Measurements from ENCODE around the gene HTR1D.
A peak's percentile ranks its signal among the peaks of the same experiment; 100 is the strongest.

HTR1D gene

DNA sequence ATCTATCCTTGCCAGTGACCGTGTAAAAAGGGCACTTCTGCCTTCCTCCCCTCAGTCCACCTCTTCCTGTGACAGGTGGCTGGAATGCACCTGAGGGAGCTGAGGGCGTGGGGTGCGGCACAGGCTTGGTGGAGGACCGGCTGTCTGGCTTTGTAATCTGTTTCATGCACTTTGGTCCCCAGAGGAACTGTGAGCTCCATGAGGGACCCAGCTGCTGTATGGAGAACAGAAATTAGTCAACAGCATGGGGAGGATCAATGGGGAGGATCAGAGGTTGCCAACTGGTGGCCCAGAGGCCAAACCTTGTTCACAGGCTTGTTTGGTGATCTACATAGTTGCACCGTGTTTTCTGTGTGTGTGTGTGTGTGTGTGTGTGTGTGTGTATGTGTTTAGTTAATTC, 29.7 kb downstream of the HTR1D start:
- no CpG with 5 or more reads among the region's 5 CpGs for WGBS (ENCODE audit: extremely low coverage, insufficient coverage, insufficient read length)

DNA sequence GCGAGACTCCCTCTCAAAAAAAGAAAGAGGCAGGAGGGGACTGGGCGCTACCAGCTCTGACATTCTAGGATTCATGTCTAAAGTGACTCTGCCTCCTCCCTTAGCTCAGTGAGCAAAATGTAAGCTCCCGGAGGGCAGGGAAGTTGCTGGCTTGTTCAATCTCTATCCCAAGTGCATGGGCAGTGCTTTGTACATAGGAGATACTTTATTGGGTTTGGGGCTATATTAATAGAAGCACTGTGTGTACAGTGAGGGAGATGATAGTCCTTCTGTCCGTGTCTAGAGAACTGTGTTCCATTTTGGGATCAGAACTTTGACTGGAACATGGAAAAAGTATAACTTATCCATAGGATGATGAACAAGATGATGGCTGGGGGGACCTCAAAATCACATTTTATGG, 31.9 kb downstream of the HTR1D start:
- H3K9ac ChIP-seq (ENCODE audit: low read length) = no peak overlapping the region
- no peak overlapping the region for H4K8ac ChIP-seq (ENCODE audit: low read depth, low read length)
- no peaks in the 10 kb centered on the region for H3K79me2 ChIP-seq (ENCODE audit: control insufficient read depth, insufficient read depth, low read length, poor library complexity)

More for the DNA sequence above, 29.7 kb downstream of the HTR1D start:
- Histone ChIP-seq H4K12ac (ENCODE audit: low read depth, low read length) (no peak overlapping the region), H3K4me1 (ENCODE audit: control insufficient read depth in 1 of 2, insufficient read depth in 2 of 2, low read length in 2 of 2) (peaks cover 9 to 12% of the 10 kb centered on the region in 2 experiments), H3K14ac (ENCODE audit: low read length) (no peak overlapping the region), H4K91ac (ENCODE audit: low read depth, low read length) (no peak overlapping the region), H3K4ac (ENCODE audit: low read depth, low read length) (no peak overlapping the region), H2BK5ac (ENCODE audit: low read depth, low read length, poor library complexity) (no peak overlapping the region), H3K23ac (ENCODE audit: low read length) (no peak overlapping the region), H3K9me3 (ENCODE audit: insufficient read depth, low read depth, low read length) (no peaks in the 10 kb centered on the region), H3K9ac (ENCODE audit: low read length) (no peak overlapping the region), H4K8ac (ENCODE audit: low read depth, low read length) (no peak overlapping the region), H2BK120ac (ENCODE audit: insufficient read depth, low read length, poor library complexity) (no peak overlapping the region), H3K36me3 (ENCODE audit: control insufficient read depth in 1 of 2, insufficient read depth in 2 of 2, low read length in 2 of 2) (no peaks in the 10 kb centered on the region), H3K27ac (ENCODE audit: low read depth, low read length) (no peak overlapping the region), H3K4me3 (ENCODE audit: low read depth, low read length) (no peak overlapping the region), H2BK12ac (ENCODE audit: low read length) (no peak overlapping the region), H3K79me2 (ENCODE audit: control insufficient read depth, insufficient read depth, low read length, poor library complexity) (no peaks in the 10 kb centered on the region), H2AFZ (ENCODE audit: insufficient read depth, low read length, poor library complexity) (no peak overlapping the region), H3K18ac (ENCODE audit: low read length) (no peak overlapping the region), H3K4me2 (ENCODE audit: low read length) (no peak overlapping the region), H3K79me1 (ENCODE audit: low read length) (peaks cover 4% of the 10 kb centered on the region), H3K27me3 (ENCODE audit: insufficient read depth, low read length) (no peaks in the 10 kb centered on the region), H2AK5ac (ENCODE audit: low read length) (no peak overlapping the region)
- DNase-seq = no peak

DNA sequence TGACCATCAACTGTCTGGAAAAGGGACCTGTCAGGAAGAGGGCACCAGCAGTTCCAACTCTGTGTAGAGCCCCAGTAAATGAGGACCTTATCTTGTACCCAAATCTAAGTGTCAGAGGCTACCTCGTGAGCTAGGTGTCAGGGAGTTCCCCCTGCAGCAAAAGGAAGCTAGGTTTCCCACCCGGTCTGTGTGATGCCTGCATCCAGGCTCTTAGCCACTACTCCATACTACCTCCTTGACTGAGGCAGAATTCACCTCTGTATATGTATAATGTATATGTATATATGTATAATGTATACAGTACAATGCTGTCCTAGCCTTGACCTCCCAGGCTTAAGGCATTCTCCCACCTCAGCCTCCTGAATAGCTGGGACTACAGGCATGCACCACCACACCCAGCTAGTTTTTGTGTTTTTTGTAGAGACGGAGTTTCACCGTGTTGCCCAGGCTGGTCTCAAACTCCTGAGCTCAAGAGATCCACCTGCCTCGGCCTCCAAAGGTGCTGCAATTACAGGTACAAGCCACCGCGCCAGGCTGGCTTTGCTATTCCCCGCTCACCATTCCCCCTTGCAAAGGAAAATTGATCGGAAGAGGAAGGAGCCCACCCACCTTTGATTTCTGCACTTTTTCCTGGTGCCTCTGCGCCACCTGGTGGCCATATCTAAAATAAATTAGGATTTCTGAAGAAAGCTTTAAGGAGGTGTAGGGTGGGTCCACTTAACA, 32.9 kb downstream of the HTR1D start:
- Histone ChIP-seq H3K4ac (ENCODE audit: low read depth, low read length) (no peak overlapping the region), H3K27me3 (ENCODE audit: insufficient read depth, low read length) (no peaks in the 10 kb centered on the region), H4K91ac (ENCODE audit: low read depth, low read length) (peak overlapping the region; percentile 16), H4K8ac (ENCODE audit: low read depth, low read length) (peak overlapping the region; percentile 43), H3K9ac (ENCODE audit: low read length) (no peak overlapping the region), H4K12ac (ENCODE audit: low read depth, low read length) (no peak overlapping the region), H3K4me1 (ENCODE audit: control insufficient read depth in 1 of 2, insufficient read depth in 2 of 2, low read length in 2 of 2) (peaks cover 5 to 8% of the 10 kb centered on the region in 2 experiments), H3K79me2 (ENCODE audit: control insufficient read depth, insufficient read depth, low read length, poor library complexity) (no peaks in the 10 kb centered on the region), H2BK12ac (ENCODE audit: low read length) (peak overlapping the region; percentile 20), H3K4me2 (ENCODE audit: low read length) (peak overlapping the region; percentile 57), H3K23ac (ENCODE audit: low read length) (no peak overlapping the region), H3K36me3 (ENCODE audit: control insufficient read depth in 1 of 2, insufficient read depth in 2 of 2, low read length in 2 of 2) (no peaks in the 10 kb centered on the region), H2AK5ac (ENCODE audit: low read length) (no peak overlapping the region), H3K9me3 (ENCODE audit: insufficient read depth, low read depth, low read length) (no peaks in the 10 kb centered on the region), H3K27ac (ENCODE audit: low read depth, low read length) (no peak overlapping the region), H2BK5ac (ENCODE audit: low read depth, low read length, poor library complexity) (no peak overlapping the region), H2BK120ac (ENCODE audit: insufficient read depth, low read length, poor library complexity) (peak overlapping the region; percentile 18), H3K18ac (ENCODE audit: low read length) (no peak overlapping the region), H3K14ac (ENCODE audit: low read length) (no peak overlapping the region), H3K4me3 (ENCODE audit: low read depth, low read length) (no peak overlapping the region), H2AFZ (ENCODE audit: insufficient read depth, low read length, poor library complexity) (peak overlapping the region; percentile 71), H3K79me1 (ENCODE audit: low read length) (no peaks in the 10 kb centered on the region)
- WGBS (ENCODE audit: extremely low coverage, insufficient coverage, insufficient read length) = no CpG with 5 or more reads among the region's 10 CpGs
- peak in 1 of 2 donors; percentile 62 for DNase-seq

More for the DNA sequence above, 31.9 kb downstream of the HTR1D start:
- WGBS (ENCODE audit: extremely low coverage, insufficient coverage, insufficient read length) = no CpG with 5 or more reads among the region's 4 CpGs
- H2BK12ac ChIP-seq (ENCODE audit: low read length) = peak overlapping the region; percentile 79
- no peaks in the 10 kb centered on the region for H3K27me3 ChIP-seq (ENCODE audit: insufficient read depth, low read length)
- no peak overlapping the region for H4K12ac ChIP-seq (ENCODE audit: low read depth, low read length)
- H3K9me3 ChIP-seq (ENCODE audit: insufficient read depth, low read depth, low read length) = no peaks in the 10 kb centered on the region
- no peak overlapping the region for H3K14ac ChIP-seq (ENCODE audit: low read length)
- peaks cover 4% of the 10 kb centered on the region for H3K79me1 ChIP-seq (ENCODE audit: low read length)
- no peaks in the 10 kb centered on the region for H3K36me3 ChIP-seq (ENCODE audit: control insufficient read depth in 1 of 2, insufficient read depth in 2 of 2, low read length in 2 of 2)
- no peak overlapping the region for H3K23ac ChIP-seq (ENCODE audit: low read length)
- H3K4me1 ChIP-seq (ENCODE audit: control insufficient read depth in 1 of 2, insufficient read depth in 2 of 2, low read length in 2 of 2) = peaks cover 9 to 12% of the 10 kb centered on the region in 2 experiments
- no peak overlapping the region for H3K27ac ChIP-seq (ENCODE audit: low read depth, low read length)
- no peak overlapping the region for H2BK120ac ChIP-seq (ENCODE audit: insufficient read depth, low read length, poor library complexity)
- H3K18ac ChIP-seq (ENCODE audit: low read length) = no peak overlapping the region
- no peak for DNase-seq
- no peak overlapping the region for H3K4me2 ChIP-seq (ENCODE audit: low read length)
- H2AK5ac ChIP-seq (ENCODE audit: low read length) = peak overlapping the region; percentile 66
- H2AFZ ChIP-seq (ENCODE audit: insufficient read depth, low read length, poor library complexity) = no peak overlapping the region
- H3K4ac ChIP-seq (ENCODE audit: low read depth, low read length) = no peak overlapping the region
- H3K4me3 ChIP-seq (ENCODE audit: low read depth, low read length) = no peak overlapping the region
- no peak overlapping the region for H2BK5ac ChIP-seq (ENCODE audit: low read depth, low read length, poor library complexity)
- peak overlapping the region; percentile 37 for H4K91ac ChIP-seq (ENCODE audit: low read depth, low read length)

DNA sequence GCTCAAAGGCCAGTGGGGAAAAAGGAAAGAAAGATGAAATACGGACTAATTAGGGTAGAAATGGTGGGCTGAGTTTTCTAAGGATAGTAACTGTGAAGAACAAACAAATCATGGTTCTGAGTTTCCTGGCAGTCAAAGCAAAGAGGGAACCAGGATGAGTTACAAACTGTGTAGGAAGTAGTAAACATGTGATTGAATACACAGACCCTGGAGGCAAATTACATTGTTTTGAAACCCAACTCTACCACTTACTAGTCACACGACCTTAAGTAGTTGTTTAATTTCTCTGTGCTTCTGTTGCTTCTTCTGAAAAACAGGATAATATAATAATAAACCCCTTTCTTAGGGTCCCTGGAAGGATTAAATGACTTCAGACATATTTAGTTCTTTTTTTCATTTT, 37.4 kb downstream of the HTR1D start:
- H2BK120ac ChIP-seq (ENCODE audit: insufficient read depth, low read length, poor library complexity) = no peak overlapping the region
- no peak overlapping the region for H4K12ac ChIP-seq (ENCODE audit: low read depth, low read length)
- H3K36me3 ChIP-seq (ENCODE audit: control insufficient read depth in 1 of 2, insufficient read depth in 2 of 2, low read length in 2 of 2) = no peaks in the 10 kb centered on the region
- H3K4me2 ChIP-seq (ENCODE audit: low read length) = no peak overlapping the region
- H3K14ac ChIP-seq (ENCODE audit: low read length) = no peak overlapping the region
- no peak overlapping the region for H2BK12ac ChIP-seq (ENCODE audit: low read length)
- no peak overlapping the region for H3K4me3 ChIP-seq (ENCODE audit: low read depth, low read length)
- H3K9ac ChIP-seq (ENCODE audit: low read length) = no peak overlapping the region
- no peaks in the 10 kb centered on the region for H3K27me3 ChIP-seq (ENCODE audit: insufficient read depth, low read length)
- no peaks in the 10 kb centered on the region for H3K9me3 ChIP-seq (ENCODE audit: insufficient read depth, low read depth, low read length)
- no peaks in the 10 kb centered on the region for H3K79me2 ChIP-seq (ENCODE audit: control insufficient read depth, insufficient read depth, low read length, poor library complexity)
- H3K27ac ChIP-seq (ENCODE audit: low read depth, low read length) = no peak overlapping the region
- H3K4ac ChIP-seq (ENCODE audit: low read depth, low read length) = no peak overlapping the region
- DNase-seq = peak in 1 of 2 donors; percentile 34
- no peak overlapping the region for H2BK5ac ChIP-seq (ENCODE audit: low read depth, low read length, poor library complexity)
- H2AK5ac ChIP-seq (ENCODE audit: low read length) = no peak overlapping the region
- peaks cover 7% of the 10 kb centered on the region for H3K79me1 ChIP-seq (ENCODE audit: low read length)
- no CpG with 5 or more reads among the region's 2 CpGs for WGBS (ENCODE audit: extremely low coverage, insufficient coverage, insufficient read length)
- H4K91ac ChIP-seq (ENCODE audit: low read depth, low read length) = no peak overlapping the region
- no peak overlapping the region for H2AFZ ChIP-seq (ENCODE audit: insufficient read depth, low read length, poor library complexity)
- H3K18ac ChIP-seq (ENCODE audit: low read length) = no peak overlapping the region
- H3K23ac ChIP-seq (ENCODE audit: low read length) = no peak overlapping the region
- peaks cover 0 to 8% of the 10 kb centered on the region in 2 experiments for H3K4me1 ChIP-seq (ENCODE audit: control insufficient read depth in 1 of 2, insufficient read depth in 2 of 2, low read length in 2 of 2)
- H4K8ac ChIP-seq (ENCODE audit: low read depth, low read length) = no peak overlapping the region

Measured in trophoblast cell (in vitro differentiated cells and primary cell).